ENCODE measurements around the gene TNFRSF21.
"Not testable (repeated sequence)": the region's sequence is repeated elsewhere in the genome, so short reads cannot be mapped to it uniquely, and the experiment has no call there.

Gene TNFRSF21

GRCh38 chr6:47248446-47248845 is 61.3 kb downstream of the TNFRSF21 start:
- DNase-seq (ENCODE audit: low read depth), result no peak

- DNase-seq (ENCODE audit: low read depth), result no peak
These were observed 62.4 kb downstream of the TNFRSF21 start for GRCh38 chr6:47247227-47247797.

DNA sequence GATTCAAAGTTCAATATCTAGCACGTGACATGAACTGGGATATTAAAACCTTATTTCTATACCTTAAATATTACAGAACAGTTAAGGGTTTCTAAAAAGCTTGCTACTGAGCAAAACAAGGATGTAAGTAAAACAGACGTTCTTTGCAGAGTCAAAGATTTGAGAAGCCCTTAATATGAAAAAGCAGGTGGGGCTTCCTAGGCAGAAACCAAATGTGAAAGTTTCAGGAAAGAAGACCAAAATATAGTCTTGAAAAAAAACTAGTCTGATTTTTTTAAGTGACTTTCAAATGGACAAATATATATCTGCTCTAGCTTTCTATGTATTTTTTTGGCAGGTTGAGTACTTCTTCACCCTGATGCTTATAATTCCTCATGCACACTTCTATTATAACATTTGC is 63.2 kb downstream of the TNFRSF21 start:
- DNase-seq (ENCODE audit: low read depth), result no peak

DNA sequence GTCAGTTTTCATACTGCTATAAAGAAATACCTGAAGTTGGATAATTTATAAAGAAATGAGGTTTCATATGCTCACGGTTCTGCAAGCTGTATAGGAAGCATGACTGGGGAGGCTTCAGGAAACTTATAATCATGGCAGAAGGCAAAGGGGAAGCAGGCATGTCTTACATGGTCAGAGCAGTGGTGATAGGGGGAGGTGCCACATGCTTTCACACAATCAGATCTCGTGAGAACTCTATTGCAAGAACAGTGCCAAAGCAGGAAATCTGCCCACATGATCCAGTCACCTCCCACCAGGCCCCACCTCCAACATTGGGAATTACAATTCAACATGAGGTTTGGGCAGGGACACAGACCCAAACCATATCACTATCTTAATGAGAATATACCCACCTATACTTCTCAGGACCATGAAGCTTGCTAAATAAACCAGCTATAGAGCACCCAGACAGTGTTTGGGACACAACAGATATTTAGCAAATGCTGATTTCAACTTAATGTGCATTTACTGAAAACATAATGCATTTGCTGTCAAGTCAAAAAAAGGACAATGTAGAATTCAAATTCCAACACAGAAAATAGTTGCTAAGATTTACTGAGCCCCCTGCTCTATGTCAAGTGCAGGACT is 63.8 kb downstream of the TNFRSF21 start:
- DNase-seq (ENCODE audit: low read depth), result no peak

- peak; percentile 22 for DNase-seq (ENCODE audit: low read depth)
These were observed 67.0 kb downstream of the TNFRSF21 start for GRCh38 chr6:47242483-47243386.

DNA sequence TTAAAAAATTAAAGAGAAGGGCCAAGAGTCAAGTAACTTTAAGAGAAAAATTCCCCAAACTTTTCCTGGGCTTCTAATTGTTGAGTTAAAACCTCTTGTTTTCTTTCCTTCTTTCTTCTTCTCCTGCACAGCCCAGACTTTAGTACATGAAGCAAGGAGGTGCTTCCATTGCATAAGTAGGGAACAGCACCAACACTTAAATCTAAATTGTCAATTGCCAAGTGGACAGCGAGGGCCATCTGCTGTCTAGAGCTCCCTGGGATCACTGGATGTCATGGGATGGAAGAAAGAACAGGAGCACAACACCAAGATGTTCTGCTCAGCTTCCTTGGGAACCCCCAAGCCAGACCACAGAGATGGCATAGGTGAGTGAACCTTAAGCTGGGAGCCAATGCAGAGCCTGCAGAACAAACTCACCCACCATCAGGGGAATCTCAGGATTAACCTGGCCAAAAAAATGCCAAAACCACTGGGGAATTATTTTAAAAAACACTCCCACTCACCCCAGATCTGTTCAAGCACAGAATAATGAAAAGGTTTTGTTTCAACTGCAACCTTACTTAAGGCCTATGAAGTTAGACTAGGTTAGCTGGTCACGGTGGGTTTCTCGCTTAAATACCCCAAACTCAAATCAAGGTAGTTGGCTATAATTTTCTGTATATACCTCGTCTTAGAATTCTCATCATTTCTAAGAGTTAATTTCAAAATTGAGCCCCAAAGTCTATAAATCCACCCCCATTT is 67.8 kb downstream of the TNFRSF21 start:
- DNase-seq (ENCODE audit: low read depth), result no peak

GRCh38 chr6:47240277-47240890 is 69.3 kb downstream of the TNFRSF21 start:
- no peak for DNase-seq (ENCODE audit: low read depth)

DNA sequence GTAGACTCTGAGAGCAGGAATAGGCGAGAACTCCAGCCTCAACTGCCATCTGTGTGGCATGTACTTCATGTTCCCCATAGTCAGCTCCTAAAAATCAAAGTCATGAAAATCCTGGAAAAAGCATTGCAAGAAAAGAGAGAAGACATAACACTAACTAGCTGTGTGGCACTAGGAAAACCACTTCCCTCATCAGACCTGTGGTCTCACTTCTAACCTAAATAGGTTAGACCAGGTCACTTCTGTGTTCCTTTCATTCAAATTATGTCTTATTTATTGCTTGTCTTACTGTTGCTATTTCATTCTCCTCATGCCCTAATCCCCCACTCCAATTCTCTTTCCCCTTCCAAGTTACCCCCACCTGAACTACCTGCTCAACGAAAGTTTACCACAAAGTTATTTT is 70.2 kb downstream of the TNFRSF21 start:
- no peak for DNase-seq (ENCODE audit: low read depth)

DNA sequence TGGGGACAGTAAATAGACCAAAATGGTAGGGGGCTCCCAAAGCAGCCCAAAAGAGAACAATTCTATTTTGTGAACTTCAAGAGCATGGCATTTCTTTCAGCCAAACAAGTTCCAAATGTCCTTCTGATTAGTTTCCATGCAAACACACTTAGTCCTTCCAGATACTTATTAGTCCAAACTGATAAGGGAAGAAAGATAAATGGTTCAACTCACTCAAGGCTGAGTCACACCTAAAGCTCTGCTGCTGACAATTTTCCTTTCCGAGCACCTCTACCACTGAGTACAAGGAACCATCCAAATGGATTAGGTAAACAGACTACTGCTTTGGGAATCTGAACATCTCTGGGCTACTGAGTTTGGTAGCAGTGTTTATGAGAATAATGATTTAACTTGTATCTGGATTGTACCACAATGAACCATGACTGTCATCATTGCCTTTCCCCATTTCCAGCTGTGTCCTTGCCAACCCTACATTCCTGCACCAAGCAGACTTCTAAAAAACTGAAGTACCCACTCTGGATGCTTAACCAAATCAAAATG is 71.2 kb downstream of the TNFRSF21 start:
- DNase-seq (ENCODE audit: low read depth), result no peak

GRCh38 chr6:47237196-47237595 is 72.5 kb downstream of the TNFRSF21 start:
- DNase-seq (ENCODE audit: low read depth), result no peak

- DNase-seq (ENCODE audit: low read depth), result no peak
These were observed 73.5 kb downstream of the TNFRSF21 start for GRCh38 chr6:47235964-47236760.

DNA sequence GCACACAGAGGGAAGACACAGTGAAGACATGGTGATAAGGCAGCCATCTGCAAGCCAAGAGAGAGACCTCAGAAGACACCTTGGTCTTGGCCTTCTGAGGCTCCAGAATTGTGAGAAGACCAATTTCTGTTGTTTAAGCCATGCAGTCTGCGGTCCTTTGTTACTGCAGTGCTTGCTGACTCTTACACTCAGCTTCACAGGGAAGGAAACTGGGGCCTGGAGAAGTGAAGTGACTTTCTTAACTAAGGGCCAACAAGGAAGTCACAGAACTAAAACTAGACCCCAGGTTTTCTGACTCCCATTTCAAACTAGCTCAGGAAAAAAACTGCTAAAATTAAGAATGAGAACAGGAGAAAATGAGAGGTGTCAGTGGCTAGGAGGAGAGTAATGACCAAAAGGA is 74.3 kb downstream of the TNFRSF21 start:
- no peak for DNase-seq (ENCODE audit: low read depth)

DNA sequence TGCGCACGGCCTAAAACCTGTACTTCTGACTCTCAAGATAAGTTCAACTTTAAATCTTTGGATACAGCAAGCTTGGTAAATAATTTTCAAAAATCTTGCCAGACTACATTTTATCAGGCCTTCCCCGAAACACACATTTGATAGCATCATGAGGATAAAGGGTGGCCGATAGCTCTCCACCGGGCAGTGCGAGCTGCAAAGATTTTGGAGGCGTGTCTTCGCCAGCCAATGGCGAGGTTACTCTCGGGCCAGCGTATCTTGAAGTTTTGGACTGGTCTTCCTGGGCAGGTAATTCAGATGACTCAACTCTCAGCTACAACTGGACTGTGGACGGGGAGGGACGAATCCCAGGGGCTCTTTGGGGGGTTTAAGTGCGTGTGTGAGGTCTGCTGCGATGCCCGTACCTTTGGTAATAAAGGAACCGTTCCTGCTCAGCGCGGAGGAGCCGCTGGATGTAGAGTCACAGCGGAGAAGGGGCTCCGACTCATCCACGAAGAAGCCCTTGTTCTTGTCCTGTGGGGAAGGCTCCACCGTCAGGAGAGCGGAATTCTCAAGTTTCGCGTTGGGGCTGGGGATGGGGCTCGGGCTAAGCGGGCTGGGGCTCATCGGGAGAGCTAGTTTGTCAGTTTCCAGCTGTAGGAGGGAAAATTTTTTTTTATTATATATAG is 75.3 kb downstream of the TNFRSF21 start:
- DNase-seq (ENCODE audit: low read depth), result no peak

GRCh38 chr6:47231151-47231550 is 78.6 kb downstream of the TNFRSF21 start:
- DNase-seq (ENCODE audit: low read depth), result no peak

DNA sequence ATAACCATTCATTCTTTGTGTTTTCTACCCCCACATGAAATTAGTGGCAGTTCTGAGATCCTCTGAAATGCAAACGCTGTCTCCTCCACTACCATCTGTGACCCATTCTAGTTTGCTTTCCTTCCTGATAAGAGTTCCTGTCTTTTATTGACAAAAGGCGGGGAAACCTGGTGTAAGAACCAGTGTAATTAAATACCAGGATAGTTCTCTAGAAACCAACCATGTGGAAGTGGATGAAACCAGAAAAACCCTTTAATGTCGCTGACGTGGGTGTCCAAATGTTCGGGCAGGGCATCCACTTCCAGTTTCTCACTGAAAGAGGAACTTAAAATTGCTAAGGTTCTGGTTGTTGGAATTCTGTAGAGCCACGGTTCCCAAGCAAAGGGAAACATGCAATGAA is 79.1 kb downstream of the TNFRSF21 start:
- DNase-seq (ENCODE audit: low read depth), result no peak

GRCh38 chr6:47229255-47229654 is 80.5 kb downstream of the TNFRSF21 start:
- no peak for DNase-seq (ENCODE audit: low read depth)

- not testable (repeated sequence) for DNase-seq (ENCODE audit: low read depth)
These were observed 81.6 kb downstream of the TNFRSF21 start for GRCh38 chr6:47228093-47228492.

GRCh38 chr6:47223251-47223650 is 86.5 kb downstream of the TNFRSF21 start:
- not testable (repeated sequence) for DNase-seq (ENCODE audit: low read depth)

DNA sequence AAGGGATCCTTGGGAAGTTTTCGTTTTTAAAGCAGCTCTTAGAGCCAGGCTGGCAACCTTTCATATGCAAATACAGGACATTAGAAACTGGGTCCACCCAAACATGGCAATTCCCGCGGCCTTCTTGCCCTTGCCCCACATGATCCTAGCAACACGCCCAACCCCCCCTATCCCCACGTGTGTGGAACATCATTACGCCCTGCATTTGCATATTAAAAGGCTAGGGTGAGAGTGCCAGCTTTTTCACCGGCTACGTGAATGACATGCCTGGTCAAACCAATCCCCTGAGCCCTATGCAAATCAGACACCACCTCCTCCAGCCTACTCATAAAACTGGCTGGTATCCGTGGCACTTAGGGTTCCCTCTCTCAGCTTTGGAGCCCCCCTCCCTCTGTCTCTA is 88.1 kb downstream of the TNFRSF21 start:
- no peak for DNase-seq (ENCODE audit: low read depth)

- DNase-seq (ENCODE audit: low read depth), result no peak
These were observed 100.1 kb downstream of the TNFRSF21 start for GRCh38 chr6:47209632-47210031.

All from stimulated activated CD8-positive, alpha-beta memory T cell treated with anti-CD3 and anti-CD28 coated beads, Interleukin-4, amount 100 ng/mL, for 24 hours (primary cell).